Heart left ventricle (tissue), 13 donors: ENCODE measurements around the gene FAM43A.

Experiments used
- POLR2A ChIP-seq, 2 donors: fragments of 450-650 bp; IDR thresholded peaks; one replicate each; pipeline ENCODE4 v1.6.1; 2017; ENCODE audit warnings: antibody characterized with exemption in 2 of 2, mild to moderate bottlenecking in 2 of 2, moderate library complexity in 2 of 2
- TF ChIP-seq, protein P1 (sequence below), 12 donors: fragments of 200-600 bp; sonication (generic) in 4 of 12; IDR thresholded peaks; one replicate each; pipeline versions ENCODE4 v1.5.0 to v1.8.0; 2018 to 2022; ENCODE audit warnings: antibody characterized with exemption in 12 of 12, mild to moderate bottlenecking in 5 of 12
- donor health status: ischemic (EF 13 %, LVEDD 7.1; RV severe dilation, severe dysfunction).
- donor health status: DM: no; HTN: yes; CAD: no.
- donor health status: DM: no; HTN: no; CAD: no.
- donor health status: ischemic (EF 25% LVEDD 6.9; RV normal size, moderate dysfunction).
- donor health status: ischemic (EF 25% LVEDD 5.7; RV mildly dilated, moderate dysfunction).
- donor health status: ischemic (EF 35%, LVEDD 5.7; RV mildly dilated, moderate dysfunction).
- donor health status: nonischemic (EF 11% LVEDD 7.7; RV severe dilation, severe dysfunction).
- donor health status: DM: yes; HTN: yes; CAD: no.
- donor health status: PGD.
- donor health status: ischemic (EF 29% LVEDD 5.4; RV normal size, mild dysfunction).
- donor health status: nonischemic (EF 23%, LVEDD 6.1; RV moderate dilation, normal function).

DNA sequence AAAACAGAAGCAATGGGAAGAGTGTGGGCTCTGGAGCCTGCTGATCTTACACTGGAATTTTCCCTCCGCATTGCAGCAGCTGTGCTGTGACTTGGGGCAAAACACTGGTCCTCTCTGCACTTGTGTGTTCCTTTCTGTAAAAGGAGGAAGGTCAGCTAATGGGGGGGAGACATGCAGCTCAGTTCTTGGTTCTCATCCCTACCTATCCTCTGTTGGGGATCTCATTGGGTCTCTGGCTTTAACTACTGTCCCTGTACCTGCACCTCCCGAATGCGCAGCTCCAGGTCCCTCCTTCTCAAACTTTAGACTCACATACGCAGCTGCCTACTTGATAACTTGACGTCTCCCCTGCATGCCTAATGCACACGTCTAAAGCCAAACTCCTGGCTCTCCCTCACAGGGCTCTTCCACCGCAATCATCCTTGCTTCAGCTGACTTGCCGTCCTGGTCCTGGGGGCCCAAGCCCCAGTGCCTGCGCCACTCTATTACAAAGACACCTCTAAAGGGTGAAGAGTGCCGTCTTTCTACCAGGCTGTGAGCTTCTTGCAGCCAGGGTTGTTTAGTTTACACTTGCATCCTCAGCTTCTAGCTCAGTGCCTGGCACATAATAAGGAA lies 46.6 kb upstream of the FAM43A start:
- TF ChIP-seq, protein P1, sequence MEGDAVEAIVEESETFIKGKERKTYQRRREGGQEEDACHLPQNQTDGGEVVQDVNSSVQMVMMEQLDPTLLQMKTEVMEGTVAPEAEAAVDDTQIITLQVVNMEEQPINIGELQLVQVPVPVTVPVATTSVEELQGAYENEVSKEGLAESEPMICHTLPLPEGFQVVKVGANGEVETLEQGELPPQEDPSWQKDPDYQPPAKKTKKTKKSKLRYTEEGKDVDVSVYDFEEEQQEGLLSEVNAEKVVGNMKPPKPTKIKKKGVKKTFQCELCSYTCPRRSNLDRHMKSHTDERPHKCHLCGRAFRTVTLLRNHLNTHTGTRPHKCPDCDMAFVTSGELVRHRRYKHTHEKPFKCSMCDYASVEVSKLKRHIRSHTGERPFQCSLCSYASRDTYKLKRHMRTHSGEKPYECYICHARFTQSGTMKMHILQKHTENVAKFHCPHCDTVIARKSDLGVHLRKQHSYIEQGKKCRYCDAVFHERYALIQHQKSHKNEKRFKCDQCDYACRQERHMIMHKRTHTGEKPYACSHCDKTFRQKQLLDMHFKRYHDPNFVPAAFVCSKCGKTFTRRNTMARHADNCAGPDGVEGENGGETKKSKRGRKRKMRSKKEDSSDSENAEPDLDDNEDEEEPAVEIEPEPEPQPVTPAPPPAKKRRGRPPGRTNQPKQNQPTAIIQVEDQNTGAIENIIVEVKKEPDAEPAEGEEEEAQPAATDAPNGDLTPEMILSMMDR (IDR thresholded peaks at IDR 0.05), result no peak
- TF ChIP-seq POLR2A (IDR thresholded peaks at IDR 0.05), result no peak
